Measurements from ENCODE around the gene DUOX1. TPM values are rescaled to one million over a fixed set of nuclear protein-coding genes. Genes with fewer than 3 reads are reported as not detected.

DUOX1 gene
- total RNA-seq, 2 donors from 2014 or later, result 0.26 to 0.66 TPM

GRCh38 chr15:45088801-45089711 lies 40.7 kb upstream of the DUOX1 start:
- ATAC-seq, result no peak
- intact Hi-C loops (cut with DNase I), result no loop called here
- no peaks in the 10 kb centered on the region for H3K36me3 ChIP-seq (replicated peaks in 1 of 2; ENCODE audit: insufficient read depth in 1 of 2, low read depth in 2 of 2)

DNA sequence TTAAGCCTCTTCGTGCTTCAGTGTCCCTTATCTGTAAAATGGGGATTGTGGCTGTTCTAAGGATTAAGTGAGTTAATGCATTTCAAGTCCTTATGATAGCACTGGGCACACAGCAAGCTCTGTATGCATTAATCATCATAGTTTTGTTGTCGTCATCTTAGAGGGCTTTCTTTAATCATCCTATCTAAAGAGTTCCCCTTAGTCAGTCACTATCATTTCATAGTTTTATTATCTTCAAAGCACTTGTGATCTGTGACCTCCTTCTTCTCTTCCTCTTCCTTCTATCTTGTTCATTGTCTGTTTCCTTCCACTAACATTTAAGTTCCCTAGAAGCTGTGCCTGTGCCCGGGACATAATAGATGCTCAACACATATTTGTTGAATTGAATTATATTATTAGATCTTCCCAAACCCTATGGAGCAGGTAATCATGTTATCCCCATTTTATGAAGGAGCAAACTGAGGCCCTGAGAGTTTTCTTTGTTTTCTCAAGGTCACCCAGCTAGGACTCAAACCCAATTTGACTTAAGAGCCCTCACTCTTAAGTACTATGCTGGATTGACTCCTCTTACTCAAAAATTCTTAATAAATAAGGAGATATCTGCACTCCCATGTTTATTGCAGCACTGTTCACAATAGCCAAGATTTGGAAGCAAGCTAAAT lies 40.0 kb upstream of the DUOX1 start:
- no peak overlapping the region for H3K4me3 ChIP-seq
- DNase-seq, result no peak
- 63 to 65% methylated on average over 3 of the region's 3 CpGs for WGBS, 2 donors
- no peak for ATAC-seq
- H3K27ac ChIP-seq, result no peak overlapping the region
- H3K27me3 ChIP-seq, result no peaks in the 10 kb centered on the region
- H3K4me1 ChIP-seq, result no peaks in the 10 kb centered on the region
- H3K36me3 ChIP-seq (replicated peaks in 1 of 2; ENCODE audit: insufficient read depth in 1 of 2, low read depth in 2 of 2), result no peaks in the 10 kb centered on the region
- H3K9me3 ChIP-seq, result no peaks in the 10 kb centered on the region
- intact Hi-C loops (cut with DNase I), result no loop called here
- TF ChIP-seq CTCF (IDR thresholded peaks at IDR 0.05), result no peak

More at GRCh38 chr15:45088801-45089711, 40.7 kb upstream of the DUOX1 start:
- TF ChIP-seq CTCF (IDR thresholded peaks at IDR 0.05) (no peak), POLR2A (IDR thresholded peaks at IDR 0.05) (no peak)
- WGBS, 2 donors, result 89% methylated on average over 10 of the region's 10 CpGs
- Histone ChIP-seq H3K9me3 (no peaks in the 10 kb centered on the region), H3K4me3 (no peak overlapping the region), H3K4me1 (peaks cover 3% of the 10 kb centered on the region), H3K27ac (no peak overlapping the region), H3K27me3 (no peaks in the 10 kb centered on the region)
- DNase-seq, result no peak

GRCh38 chr15:45091161-45091560 lies 38.6 kb upstream of the DUOX1 start:
- Histone ChIP-seq H3K27me3 (no peaks in the 10 kb centered on the region), H3K4me1 (no peaks in the 10 kb centered on the region), H3K4me3 (no peak overlapping the region), H3K27ac (no peak overlapping the region), H3K9me3 (no peaks in the 10 kb centered on the region), H3K36me3 (replicated peaks in 1 of 2; ENCODE audit: insufficient read depth in 1 of 2, low read depth in 2 of 2) (no peaks in the 10 kb centered on the region)
- no peak for ATAC-seq
- intact Hi-C loops (cut with DNase I), result no loop called here
- DNase-seq, result no peak
- 56 to 58% methylated on average over 7 of the region's 7 CpGs for WGBS, 2 donors
- no peak for TF ChIP-seq POLR2A (IDR thresholded peaks at IDR 0.05)
- no peak for TF ChIP-seq CTCF (IDR thresholded peaks at IDR 0.05)

GRCh38 chr15:45091576-45091975 lies 38.2 kb upstream of the DUOX1 start:
- no peak overlapping the region for H3K4me3 ChIP-seq
- H3K9me3 ChIP-seq, result no peaks in the 10 kb centered on the region
- H3K27ac ChIP-seq, result no peak overlapping the region
- 79 to 94% methylated on average over 2 of the region's 2 CpGs for WGBS, 2 donors
- TF ChIP-seq POLR2A (IDR thresholded peaks at IDR 0.05) (no peak), CTCF (IDR thresholded peaks at IDR 0.05) (no peak)
- no peak for ATAC-seq
- no peaks in the 10 kb centered on the region for H3K27me3 ChIP-seq
- no peaks in the 10 kb centered on the region for H3K4me1 ChIP-seq
- H3K36me3 ChIP-seq (replicated peaks in 1 of 2; ENCODE audit: insufficient read depth in 1 of 2, low read depth in 2 of 2), result no peaks in the 10 kb centered on the region
- intact Hi-C loops (cut with DNase I), result no loop called here
- no peak for DNase-seq
